ENCODE data around the gene PGAP1.

PGAP1 gene

DNA sequence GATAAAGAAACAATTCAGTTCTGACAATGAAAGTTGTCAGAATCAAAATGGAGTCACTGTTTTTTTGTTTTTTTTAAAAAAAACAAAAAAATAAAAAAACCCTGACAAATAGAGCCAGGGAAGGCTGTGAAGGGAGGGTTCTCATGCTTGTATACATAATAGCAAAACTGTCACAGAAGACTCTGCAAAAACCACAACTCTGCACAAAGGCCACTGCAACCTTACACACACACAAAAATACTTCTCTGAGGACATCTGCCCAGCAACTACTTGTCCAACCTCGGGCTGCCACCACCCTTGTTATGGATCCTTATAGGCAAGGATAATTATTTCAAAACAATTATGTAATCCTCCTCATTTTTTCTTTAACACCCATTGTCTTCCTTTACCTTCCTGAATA, 75.4 kb downstream of the PGAP1 start:
- CTCF ChIA-PET = no interaction called here

DNA sequence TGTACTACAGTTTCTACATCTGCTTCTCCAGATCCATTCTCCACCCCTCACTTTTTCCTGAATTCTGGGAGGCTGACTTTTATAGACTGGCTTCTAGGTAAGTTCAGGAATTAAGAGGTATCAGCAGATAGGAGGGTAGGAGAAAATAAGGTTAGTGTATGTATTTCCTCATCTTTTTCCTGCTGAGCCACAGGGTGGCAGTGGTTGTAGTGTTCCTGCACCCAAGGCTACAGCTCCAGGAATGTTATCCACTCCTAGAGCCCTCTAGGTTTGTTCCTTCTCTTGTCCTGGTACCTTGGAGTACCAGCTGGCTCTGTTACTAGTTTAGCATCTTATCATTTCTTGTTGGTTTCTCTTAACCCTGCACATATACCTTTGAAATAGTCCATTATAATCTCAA, 76.6 kb downstream of the PGAP1 start:
- ChIA-PET CTCF (interaction anchor here (0.6 to 0.8 kb wide), 3 partner anchors 22 to 532 kb away, joined by 3 to 4 read pairs (median 3); no protein-coding TSS in a partner anchor), POLR2A (ENCODE audit: low non-redundant PET) (no interaction called here)
- H3K27ac ChIP-seq = no peak overlapping the region
- TF ChIP-seq, protein P1, sequence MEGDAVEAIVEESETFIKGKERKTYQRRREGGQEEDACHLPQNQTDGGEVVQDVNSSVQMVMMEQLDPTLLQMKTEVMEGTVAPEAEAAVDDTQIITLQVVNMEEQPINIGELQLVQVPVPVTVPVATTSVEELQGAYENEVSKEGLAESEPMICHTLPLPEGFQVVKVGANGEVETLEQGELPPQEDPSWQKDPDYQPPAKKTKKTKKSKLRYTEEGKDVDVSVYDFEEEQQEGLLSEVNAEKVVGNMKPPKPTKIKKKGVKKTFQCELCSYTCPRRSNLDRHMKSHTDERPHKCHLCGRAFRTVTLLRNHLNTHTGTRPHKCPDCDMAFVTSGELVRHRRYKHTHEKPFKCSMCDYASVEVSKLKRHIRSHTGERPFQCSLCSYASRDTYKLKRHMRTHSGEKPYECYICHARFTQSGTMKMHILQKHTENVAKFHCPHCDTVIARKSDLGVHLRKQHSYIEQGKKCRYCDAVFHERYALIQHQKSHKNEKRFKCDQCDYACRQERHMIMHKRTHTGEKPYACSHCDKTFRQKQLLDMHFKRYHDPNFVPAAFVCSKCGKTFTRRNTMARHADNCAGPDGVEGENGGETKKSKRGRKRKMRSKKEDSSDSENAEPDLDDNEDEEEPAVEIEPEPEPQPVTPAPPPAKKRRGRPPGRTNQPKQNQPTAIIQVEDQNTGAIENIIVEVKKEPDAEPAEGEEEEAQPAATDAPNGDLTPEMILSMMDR (conservative IDR thresholded peaks at IDR 0.05; ENCODE audit: low read depth) = no peak
- peak; percentile 4 for DNase-seq (ENCODE audit: low spot score)

More for the DNA sequence above, 75.4 kb downstream of the PGAP1 start:
- no peak for DNase-seq (ENCODE audit: low spot score)
- TF ChIP-seq, protein P1 (conservative IDR thresholded peaks at IDR 0.05; ENCODE audit: low read depth) = no peak
- POLR2A ChIA-PET (ENCODE audit: low non-redundant PET) = no interaction called here
- no peak overlapping the region for H3K27ac ChIP-seq

DNA sequence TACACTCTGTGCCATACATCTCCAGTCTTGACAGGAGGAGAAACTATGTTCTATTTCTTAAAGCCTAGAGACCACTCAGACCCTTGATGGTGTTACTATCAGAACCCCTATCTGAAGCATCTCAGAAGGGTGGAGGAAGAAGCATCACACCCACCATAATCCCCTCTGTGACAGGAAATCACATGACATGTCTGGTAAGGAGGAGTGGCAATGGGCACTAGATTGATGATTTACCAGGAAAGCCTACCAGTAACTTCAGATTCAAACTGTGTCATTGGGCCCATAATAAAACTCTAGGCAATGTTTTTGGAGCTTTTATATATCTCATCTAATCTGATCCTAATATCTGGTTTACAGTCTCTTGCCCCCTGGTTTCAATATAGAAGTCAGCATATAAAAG, 80.2 kb downstream of the PGAP1 start:
- CTCF ChIA-PET = interaction anchor here (0.6 kb wide), 1 partner anchor 981 kb away, joined by 3 read pairs; no protein-coding TSS in a partner anchor
- TF ChIP-seq, protein P1 (conservative IDR thresholded peaks at IDR 0.05; ENCODE audit: low read depth) = no peak
- DNase-seq (ENCODE audit: low spot score) = no peak
- H3K27ac ChIP-seq = no peak overlapping the region
- POLR2A ChIA-PET (ENCODE audit: low non-redundant PET) = no interaction called here

DNA sequence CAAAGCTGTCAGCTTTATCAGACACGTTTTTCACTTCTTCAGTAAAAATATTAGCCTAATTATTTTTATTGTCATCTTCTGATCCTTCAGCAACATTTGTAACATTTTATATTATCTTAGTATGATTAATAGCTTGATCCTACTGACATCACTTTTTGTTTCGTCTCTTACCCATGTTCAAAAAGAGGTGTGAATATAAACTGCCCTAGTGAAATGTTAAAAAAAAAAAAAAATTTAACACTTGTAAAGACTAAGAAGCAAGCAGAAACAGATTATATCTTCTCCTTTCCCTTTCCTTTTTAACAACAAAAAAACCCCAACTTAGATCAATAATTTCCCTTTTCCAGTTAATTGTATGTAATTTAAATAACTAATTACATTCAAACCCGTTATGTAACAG, 81.1 kb downstream of the PGAP1 start:
- TF ChIP-seq, protein P1 (conservative IDR thresholded peaks at IDR 0.05; ENCODE audit: low read depth) = no peak
- CTCF ChIA-PET = interaction anchor here (0.6 kb wide), 1 partner anchor 981 kb away, joined by 3 read pairs; no protein-coding TSS in a partner anchor
- DNase-seq (ENCODE audit: low spot score) = no peak
- H3K27ac ChIP-seq = no peak overlapping the region
- POLR2A ChIA-PET (ENCODE audit: low non-redundant PET) = no interaction called here

DNA sequence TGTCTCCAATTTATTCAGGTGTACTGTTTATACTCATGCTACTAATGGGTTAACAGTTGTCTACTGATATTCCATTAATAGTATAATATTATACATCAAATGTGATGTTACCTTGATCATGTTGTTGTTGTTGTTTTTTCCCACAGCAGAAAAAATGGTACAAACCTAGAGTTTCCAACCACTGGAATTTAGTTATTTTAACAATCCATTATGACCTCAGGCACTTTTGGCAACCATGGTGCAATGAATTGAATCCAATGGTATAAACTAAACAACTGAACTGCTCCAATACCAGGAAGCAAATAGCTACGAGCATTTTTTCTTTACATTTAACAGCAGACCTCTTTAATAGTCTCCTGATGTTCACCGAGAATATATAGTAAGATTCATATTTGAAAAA, 86.3 kb downstream of the PGAP1 start:
- no peak overlapping the region for H3K27ac ChIP-seq
- TF ChIP-seq, protein P1 (conservative IDR thresholded peaks at IDR 0.05; ENCODE audit: low read depth) = no peak
- CTCF ChIA-PET = no interaction called here
- POLR2A ChIA-PET (ENCODE audit: low non-redundant PET) = no interaction called here
- no peak for DNase-seq (ENCODE audit: low spot score)

DNA sequence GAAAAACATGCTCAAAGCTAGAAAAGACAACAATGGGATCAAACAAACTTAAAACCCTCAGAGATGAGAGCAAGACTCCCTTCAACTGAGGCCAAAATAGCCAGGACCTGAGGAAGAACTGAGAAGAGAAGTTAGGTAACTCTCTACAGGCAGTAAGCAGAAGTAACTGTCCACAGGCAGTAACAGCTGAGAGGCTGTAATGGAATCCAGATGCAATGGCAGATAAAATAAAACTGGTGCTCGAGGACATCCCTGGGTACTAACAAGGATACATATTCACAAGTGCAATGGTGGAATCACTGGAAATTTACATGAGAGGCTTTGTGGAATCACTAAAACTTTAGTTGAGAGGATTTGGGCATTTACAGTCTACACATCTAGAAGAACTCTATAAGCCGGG, 86.9 kb downstream of the PGAP1 start:
- POLR2A ChIA-PET (ENCODE audit: low non-redundant PET) = no interaction called here
- CTCF ChIA-PET = no interaction called here
- TF ChIP-seq, protein P1 (conservative IDR thresholded peaks at IDR 0.05; ENCODE audit: low read depth) = no peak
- H3K27ac ChIP-seq = no peak overlapping the region
- no peak for DNase-seq (ENCODE audit: low spot score)

Measured in RWPE1 (cell line).